ENCODE results near the gene DPYSL4. TPM values are rescaled to one million over a fixed set of nuclear protein-coding genes. Genes with fewer than 3 reads are reported as not detected.

DPYSL4 gene
- total RNA-seq, 1 donor from 2014 or later: 17.7 TPM

- no peak overlapping the region for H3K4me3 Mint-ChIP-seq
- H3K9ac ChIP-seq: no peak overlapping the region
Observed at GRCh38 chr10:132232023-132232951, 45.5 kb downstream of the DPYSL4 start.

GRCh38 chr10:132232981-132233380, 46.2 kb downstream of the DPYSL4 start:
- Histone ChIP-seq H2AFZ (replicated peaks) (no peak overlapping the region), H3K27ac (no peak overlapping the region), H3K4me3 (no peak overlapping the region), H3K27me3 (no peaks in the 10 kb centered on the region), H3K4me2 (no peak overlapping the region), H3K4me1 (peaks cover 9% of the 10 kb centered on the region), H4K20me1 (ENCODE audit: low read depth) (peaks cover 2% of the 10 kb centered on the region), H3K36me3 (no peaks in the 10 kb centered on the region), H3K9me3 (ENCODE audit: low read depth) (no peaks in the 10 kb centered on the region), H3K79me2 (ENCODE audit: low read depth) (no peaks in the 10 kb centered on the region), H3F3A (ENCODE audit: low read depth) (peaks cover under 1% of the 10 kb centered on the region), H3K9ac (no peak overlapping the region)
- peaks cover 6% of the 10 kb centered on the region for H3K27me3 Mint-ChIP-seq (ENCODE audit: insufficient read depth, low read depth)
- no peak overlapping the region for H3K27ac Mint-ChIP-seq
- H3K4me1 Mint-ChIP-seq: peaks cover 20% of the 10 kb centered on the region
- no peak for DNase-seq (ENCODE audit: low spot score)
- no peak overlapping the region for H3K4me3 Mint-ChIP-seq
- no peaks in the 10 kb centered on the region for H3K9me3 Mint-ChIP-seq
- no peak for TF ChIP-seq CTCF (IDR thresholded peaks at IDR 0.05)
- no peak for TF ChIP-seq EZH2phosphoT487 (IDR thresholded peaks at IDR 0.05)
- no peak for TF ChIP-seq EZH2 (IDR thresholded peaks at IDR 0.05)
- no peaks in the 10 kb centered on the region for H3K36me3 Mint-ChIP-seq

More at GRCh38 chr10:132232023-132232951, 45.5 kb downstream of the DPYSL4 start:
- Histone ChIP-seq H3K36me3 (no peaks in the 10 kb centered on the region), H3K4me3 (no peak overlapping the region), H3F3A (ENCODE audit: low read depth) (no peaks in the 10 kb centered on the region), H3K27me3 (no peaks in the 10 kb centered on the region), H3K4me1 (peaks cover 2% of the 10 kb centered on the region), H2AFZ (replicated peaks) (no peak overlapping the region), H3K79me2 (ENCODE audit: low read depth) (no peaks in the 10 kb centered on the region), H4K20me1 (ENCODE audit: low read depth) (no peaks in the 10 kb centered on the region), H3K4me2 (no peak overlapping the region), H3K27ac (no peak overlapping the region), H3K9me3 (ENCODE audit: low read depth) (no peaks in the 10 kb centered on the region)
- Mint-ChIP-seq H3K36me3 (peaks cover 3% of the 10 kb centered on the region), H3K27me3 (ENCODE audit: insufficient read depth, low read depth) (peaks cover 6% of the 10 kb centered on the region), H3K27ac (no peak overlapping the region), H3K9me3 (peaks cover 1% of the 10 kb centered on the region), H3K4me1 (peaks cover 16% of the 10 kb centered on the region)
- TF ChIP-seq EZH2phosphoT487 (IDR thresholded peaks at IDR 0.05) (no peak), CTCF (IDR thresholded peaks at IDR 0.05) (no peak), EZH2 (IDR thresholded peaks at IDR 0.05) (no peak)
- no peak for DNase-seq (ENCODE audit: low spot score)

- H3K4me1 Mint-ChIP-seq: peaks cover 26% of the 10 kb centered on the region
- peaks cover 3% of the 10 kb centered on the region for H3F3A ChIP-seq (ENCODE audit: low read depth)
- H3K4me3 Mint-ChIP-seq: no peak overlapping the region
- TF ChIP-seq EZH2phosphoT487 (IDR thresholded peaks at IDR 0.05): no peak
- no peak for TF ChIP-seq EZH2 (IDR thresholded peaks at IDR 0.05)
- TF ChIP-seq CTCF (IDR thresholded peaks at IDR 0.05): no peak
- H3K4me1 ChIP-seq: peaks cover 14% of the 10 kb centered on the region
- H3K27me3 Mint-ChIP-seq (ENCODE audit: insufficient read depth, low read depth): peaks cover 7% of the 10 kb centered on the region
- H3K79me2 ChIP-seq (ENCODE audit: low read depth): no peaks in the 10 kb centered on the region
- no peaks in the 10 kb centered on the region for H3K36me3 Mint-ChIP-seq
- H3K9me3 ChIP-seq (ENCODE audit: low read depth): no peaks in the 10 kb centered on the region
- H3K27ac Mint-ChIP-seq: no peak overlapping the region
- H3K9me3 Mint-ChIP-seq: no peaks in the 10 kb centered on the region
- H3K27me3 ChIP-seq: no peaks in the 10 kb centered on the region
- H3K27ac ChIP-seq: no peak overlapping the region
- H3K9ac ChIP-seq: no peak overlapping the region
- H3K36me3 ChIP-seq: no peaks in the 10 kb centered on the region
- H3K4me2 ChIP-seq: no peak overlapping the region
- DNase-seq (ENCODE audit: low spot score): no peak
- H3K4me3 ChIP-seq: no peak overlapping the region
- H4K20me1 ChIP-seq (ENCODE audit: low read depth): peaks cover 5% of the 10 kb centered on the region
- no peak overlapping the region for H2AFZ ChIP-seq (replicated peaks)
Observed at GRCh38 chr10:132233501-132234085, 46.8 kb downstream of the DPYSL4 start.
